Activated T-helper 2 cell treated with anti-CD3 and anti-CD28 coated beads, Interferon-gamma antibody, Interleukin-2, Interleukin-4, amounts not matched to agents 10 μg/mL and 5 μg/mL and 100 μg/mL, durations not matched to agents 14 hours and 24 hours and 36 hours (primary cell): Measurements from ENCODE around the gene EIF4G1. TPM values are rescaled to one million over a fixed set of nuclear protein-coding genes. Genes with fewer than 3 reads are reported as not detected.

ENCODE experiments used
- DNase-seq: peaks from one replicate; pipeline ENCODE4 v3.0.0; 2021; ENCODE audit warnings: low spot score
- H3K27ac Mint-ChIP-seq: one replicate; pipeline ENCODE4 v1.8.0; 2021; ENCODE audit warnings: mixed read lengths
- H3K27me3 Mint-ChIP-seq: one replicate; pipeline ENCODE4 v1.8.0; 2021; ENCODE audit warnings: low read depth, mixed read lengths
- H3K36me3 Mint-ChIP-seq: one replicate; pipeline ENCODE4 v1.8.0; 2021; ENCODE audit warnings: low read depth, mixed read lengths
- H3K4me1 Mint-ChIP-seq: one replicate; pipeline ENCODE4 v1.8.0; 2021; ENCODE audit warnings: low read depth, mixed read lengths
- H3K4me3 Mint-ChIP-seq: one replicate; pipeline ENCODE4 v1.8.0; 2021; ENCODE audit warnings: low read depth, mild to moderate bottlenecking, moderate library complexity, mixed read lengths
- H3K9me3 Mint-ChIP-seq: one replicate; pipeline ENCODE4 v1.8.0; 2021; ENCODE audit warnings: mixed read lengths
- intact Hi-C: fragments of 100-400 bp; cut with micrococcal nuclease; formaldehyde crosslinking; loops from one replicate; pipeline ENCODE4 v1.15.1; 2023
- total RNA-seq: library from RNA; stranded (reverse); gene quantifications from 2 replicates; pipeline ENCODE4 v1.2.3, GENCODE V29; 2022

EIF4G1 gene
- total RNA-seq, 1 donor from 2014 or later, result 628 TPM

DNA sequence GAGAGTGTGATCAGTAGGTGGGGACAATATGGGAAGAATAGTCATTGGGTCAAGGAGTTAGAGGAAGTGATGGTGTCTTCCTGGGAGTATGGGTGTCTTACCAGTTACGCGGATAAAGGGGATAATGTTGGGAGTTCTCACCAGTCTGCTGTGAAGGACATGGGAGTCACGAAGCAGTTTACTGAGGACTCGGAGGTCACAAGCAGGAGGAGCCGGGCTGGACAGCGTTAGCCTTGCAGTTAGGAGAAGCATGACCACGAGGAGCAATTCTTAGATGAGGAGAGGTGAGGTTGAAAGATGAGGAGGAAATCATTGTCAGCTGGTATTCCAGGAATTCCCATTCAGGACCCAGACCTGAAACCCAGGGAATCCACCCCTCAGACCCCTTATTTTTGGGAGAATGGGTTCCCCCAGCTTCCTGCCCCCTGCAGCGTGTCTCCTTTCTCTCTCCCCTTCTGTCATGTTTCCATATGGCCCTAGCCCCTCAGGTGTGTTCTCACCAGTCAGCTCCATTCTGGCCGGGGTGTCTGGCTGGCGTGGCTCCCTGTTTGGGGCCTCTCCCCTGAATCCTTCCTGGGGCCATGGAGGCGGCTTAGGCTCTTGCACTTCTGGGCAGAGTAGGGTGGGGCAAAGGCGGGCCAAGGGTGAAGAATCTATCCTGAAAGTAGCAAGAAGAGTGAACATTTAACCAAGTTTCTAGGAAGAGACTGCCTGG lies 61.5 kb downstream of the EIF4G1 start:
- Mint-ChIP-seq H3K27ac (no peak overlapping the region), H3K4me3 (no peak overlapping the region), H3K27me3 (peaks cover 49% of the 10 kb centered on the region), H3K9me3 (no peaks in the 10 kb centered on the region), H3K4me1 (peaks cover 9% of the 10 kb centered on the region), H3K36me3 (peaks cover 3% of the 10 kb centered on the region)
- intact Hi-C loops, result no loop called here
- no peak for DNase-seq

DNA sequence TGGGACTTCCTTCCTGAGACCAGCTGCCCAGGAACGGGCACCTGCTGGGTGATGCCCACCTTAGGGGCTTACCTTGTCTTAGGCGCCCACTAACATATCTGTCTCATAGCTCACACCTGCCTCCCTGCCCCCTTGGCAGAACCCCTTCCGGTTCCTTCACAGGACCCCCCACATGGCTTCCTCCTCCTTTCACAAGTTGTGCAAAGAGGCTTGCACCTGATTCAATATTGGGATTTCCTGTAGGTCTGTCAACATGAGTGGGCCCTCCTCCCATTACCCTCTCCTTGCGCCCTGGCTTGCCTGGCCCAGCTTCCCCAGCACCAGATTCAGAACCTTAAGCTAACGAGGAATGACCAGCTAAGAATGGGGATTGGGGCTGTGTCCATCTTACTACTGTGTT lies 63.0 kb downstream of the EIF4G1 start:
- peaks cover 6% of the 10 kb centered on the region for H3K4me1 Mint-ChIP-seq
- H3K27ac Mint-ChIP-seq, result no peak overlapping the region
- peaks cover 62% of the 10 kb centered on the region for H3K27me3 Mint-ChIP-seq
- no peak for DNase-seq
- H3K4me3 Mint-ChIP-seq, result no peak overlapping the region
- no peaks in the 10 kb centered on the region for H3K9me3 Mint-ChIP-seq
- no peaks in the 10 kb centered on the region for H3K36me3 Mint-ChIP-seq
- intact Hi-C loops, result no loop called here

DNA sequence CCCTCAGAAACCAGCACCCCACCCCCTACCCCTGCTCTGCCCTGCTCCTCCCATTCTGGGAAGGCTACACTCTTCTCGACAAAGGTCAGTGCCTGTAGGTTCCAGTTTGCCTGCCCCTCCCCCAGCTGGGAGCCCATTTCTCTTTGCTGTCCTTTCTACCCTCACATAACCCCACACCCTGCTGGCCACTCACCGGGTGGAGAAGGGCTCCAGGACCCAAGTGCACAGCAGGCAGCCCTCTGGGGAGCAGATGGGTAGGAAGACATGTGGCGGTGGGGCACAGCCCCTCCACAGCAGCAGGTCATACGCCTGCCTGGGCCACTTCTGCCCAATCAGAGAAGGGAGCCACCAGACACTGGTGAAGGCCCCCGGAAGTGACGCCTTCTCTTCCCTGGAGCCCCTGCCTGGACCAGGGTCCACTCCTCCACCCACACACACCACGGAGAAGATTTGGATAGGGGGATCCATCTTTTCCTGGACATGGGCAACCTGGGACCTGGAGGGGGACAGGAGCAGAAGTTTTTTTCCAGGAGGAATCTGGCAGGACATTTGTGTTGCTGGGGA lies 63.6 kb downstream of the EIF4G1 start, which contains the start of gene THPO:
Gene THPO (minus strand): TSS at position 326 of the 564 bp plus-strand sequence. CDS start 1,948 bp downstream, outside the sequence.
- DNase-seq, result no peak
- Mint-ChIP-seq H3K27ac (no peak within 1 kb of the TSS), H3K4me3 (peak within 1 kb of the TSS; percentile 58), H3K36me3 (no peaks in the 10 kb centered on the region), H3K9me3 (no peaks in the 10 kb centered on the region), H3K4me1 (peaks cover 6% of the 10 kb centered on the region), H3K27me3 (peaks cover 67% of the 10 kb centered on the region)
- intact Hi-C loops, result no loop called here

DNA sequence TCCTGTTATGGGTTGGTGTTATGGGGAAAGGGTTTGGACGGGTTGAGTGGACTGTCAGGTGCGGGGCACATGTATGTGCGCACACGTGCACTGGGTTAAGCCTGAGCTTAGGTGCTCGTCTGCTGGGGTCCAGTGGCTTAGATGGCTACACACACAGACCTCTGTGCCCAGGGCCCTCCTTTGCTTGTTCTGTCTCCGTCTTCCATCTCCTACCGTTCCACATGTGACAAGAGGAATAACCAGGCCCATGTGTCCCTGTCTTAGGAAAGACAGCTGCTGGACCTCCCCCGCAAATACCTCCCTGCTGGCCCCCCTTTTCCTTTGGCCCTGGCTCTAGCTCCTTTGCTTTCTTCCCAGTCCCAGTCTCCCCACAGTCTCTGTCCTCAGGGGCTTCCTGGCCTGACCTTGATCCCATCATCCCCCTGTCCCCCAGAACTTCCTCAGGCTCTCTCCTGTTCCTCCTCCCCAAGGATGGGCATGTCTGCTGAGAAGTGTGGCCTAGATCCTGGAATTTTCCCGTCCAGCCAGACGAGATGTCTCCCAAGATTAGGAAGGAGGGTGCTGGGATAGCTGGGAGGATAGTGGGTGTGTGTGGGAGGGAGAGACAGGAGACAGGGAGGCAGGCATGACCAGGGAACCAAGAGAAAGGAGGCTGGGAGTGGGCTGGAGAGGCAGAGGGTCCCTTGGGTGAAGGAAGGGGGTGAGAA lies 64.4 kb downstream of the EIF4G1 start:
- H3K4me3 Mint-ChIP-seq, result peak overlapping the region; percentile 58
- H3K4me1 Mint-ChIP-seq, result peaks cover 6% of the 10 kb centered on the region
- no peak overlapping the region for H3K27ac Mint-ChIP-seq
- H3K27me3 Mint-ChIP-seq, result peaks cover 66% of the 10 kb centered on the region
- H3K36me3 Mint-ChIP-seq, result no peaks in the 10 kb centered on the region
- H3K9me3 Mint-ChIP-seq, result no peaks in the 10 kb centered on the region
- intact Hi-C loops, result no loop called here
- no peak for DNase-seq

DNA sequence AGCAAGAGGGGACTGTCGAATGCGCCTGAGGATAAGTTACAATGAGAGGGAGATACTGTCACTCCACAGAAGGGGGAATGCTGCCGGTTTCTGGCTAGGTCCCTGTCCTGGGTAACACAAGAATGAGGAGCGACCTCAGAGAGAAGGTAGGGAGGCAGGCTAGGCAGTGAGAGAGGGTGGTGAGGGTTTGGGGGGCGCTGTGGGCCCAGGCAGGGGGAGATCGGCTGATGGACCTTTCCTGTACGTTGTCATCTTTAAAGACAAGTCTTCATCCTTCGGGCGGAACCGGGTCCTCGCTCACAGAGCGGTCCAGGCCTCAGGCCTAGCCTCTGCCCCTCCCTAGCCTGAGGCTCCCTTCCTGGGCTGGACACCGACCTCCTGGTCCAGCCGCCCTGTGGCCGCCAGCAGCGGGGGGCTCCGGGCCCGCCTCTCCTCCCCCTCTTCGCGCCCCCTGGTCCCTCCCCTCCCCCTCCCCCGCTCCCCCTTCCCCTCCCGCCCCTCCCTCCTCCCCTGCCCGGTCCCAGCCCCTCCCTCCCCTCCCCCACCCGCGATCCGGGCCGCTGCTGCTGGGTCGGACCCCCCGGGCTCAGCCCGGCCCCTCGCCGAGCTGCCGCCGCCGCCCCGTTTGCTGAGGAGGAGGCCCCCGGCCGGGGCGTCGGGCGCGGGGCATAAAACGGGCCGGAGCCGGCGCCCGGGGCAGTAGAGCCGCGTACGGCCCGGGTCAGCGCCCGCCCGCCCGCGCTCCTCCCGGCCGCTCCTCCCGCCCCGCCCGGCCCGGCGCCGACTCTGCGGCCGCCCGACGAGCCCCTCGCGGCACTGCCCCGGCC lies 65.2 kb downstream of the EIF4G1 start, which contains the start of gene CHRD:
Gene CHRD (plus strand): TSS at position 697 of the 827 bp plus-strand sequence. CDS start 265 bp downstream, outside the sequence.
- Mint-ChIP-seq H3K27ac (no peak within 1 kb of the TSS), H3K36me3 (no peaks in the 10 kb centered on the region), H3K4me3 (peak within 1 kb of the TSS; percentile 58), H3K9me3 (no peaks in the 10 kb centered on the region), H3K4me1 (peaks cover 6% of the 10 kb centered on the region), H3K27me3 (peaks cover 63% of the 10 kb centered on the region)
- intact Hi-C loops, result no loop called here
- DNase-seq, result no peak

DNA sequence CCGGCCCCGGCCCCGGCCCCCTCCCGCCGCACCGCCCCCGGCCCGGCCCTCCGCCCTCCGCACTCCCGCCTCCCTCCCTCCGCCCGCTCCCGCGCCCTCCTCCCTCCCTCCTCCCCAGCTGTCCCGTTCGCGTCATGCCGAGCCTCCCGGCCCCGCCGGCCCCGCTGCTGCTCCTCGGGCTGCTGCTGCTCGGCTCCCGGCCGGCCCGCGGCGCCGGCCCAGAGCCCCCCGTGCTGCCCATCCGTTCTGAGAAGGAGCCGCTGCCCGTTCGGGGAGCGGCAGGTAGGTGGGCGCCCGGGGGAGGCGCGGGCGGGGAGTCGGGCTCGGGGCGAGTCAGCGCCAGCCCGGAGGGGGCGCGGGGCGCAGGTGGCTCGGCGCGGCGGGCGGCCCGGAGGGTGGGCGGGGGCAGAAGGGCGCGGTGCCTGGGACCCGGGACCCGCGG lies 65.8 kb downstream of the EIF4G1 start:
- H3K4me3 Mint-ChIP-seq, result no peak overlapping the region
- DNase-seq, result no peak
- intact Hi-C loops, result no loop called here
- peaks cover 6% of the 10 kb centered on the region for H3K4me1 Mint-ChIP-seq
- H3K27ac Mint-ChIP-seq, result no peak overlapping the region
- no peaks in the 10 kb centered on the region for H3K36me3 Mint-ChIP-seq
- H3K27me3 Mint-ChIP-seq, result peaks cover 63% of the 10 kb centered on the region
- H3K9me3 Mint-ChIP-seq, result no peaks in the 10 kb centered on the region

DNA sequence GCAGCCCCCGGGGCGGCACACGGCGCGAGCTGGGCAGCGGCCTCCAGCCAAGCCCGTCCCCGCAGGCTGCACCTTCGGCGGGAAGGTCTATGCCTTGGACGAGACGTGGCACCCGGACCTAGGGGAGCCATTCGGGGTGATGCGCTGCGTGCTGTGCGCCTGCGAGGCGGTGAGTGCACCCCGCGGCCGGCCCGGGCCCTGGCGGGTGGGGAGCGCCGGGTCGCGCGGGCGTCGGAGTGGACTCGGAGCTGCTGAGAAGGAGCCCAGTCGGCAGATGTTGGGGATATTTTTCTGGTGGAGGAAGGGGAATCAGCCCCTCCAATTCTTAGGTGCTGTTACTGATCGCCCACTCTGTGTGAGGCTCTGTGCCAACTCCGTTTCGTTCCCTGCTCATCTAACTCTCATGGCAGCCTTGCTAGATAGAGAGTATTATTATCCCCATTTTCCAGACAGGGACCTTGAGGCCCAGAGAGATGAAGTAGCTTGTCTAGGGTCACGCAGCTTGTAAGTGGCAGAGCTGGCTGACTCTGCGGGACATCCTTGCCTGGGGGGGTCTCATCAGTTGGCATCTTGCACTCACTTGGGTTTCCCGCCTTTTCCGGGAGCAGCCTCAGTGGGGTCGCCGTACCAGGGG lies 66.3 kb downstream of the EIF4G1 start:
- no peak overlapping the region for H3K4me3 Mint-ChIP-seq
- H3K4me1 Mint-ChIP-seq, result peaks cover 6% of the 10 kb centered on the region
- H3K9me3 Mint-ChIP-seq, result no peaks in the 10 kb centered on the region
- no peak for DNase-seq
- H3K27ac Mint-ChIP-seq, result no peak overlapping the region
- H3K36me3 Mint-ChIP-seq, result no peaks in the 10 kb centered on the region
- intact Hi-C loops, result no loop called here
- H3K27me3 Mint-ChIP-seq, result peaks cover 57% of the 10 kb centered on the region

DNA sequence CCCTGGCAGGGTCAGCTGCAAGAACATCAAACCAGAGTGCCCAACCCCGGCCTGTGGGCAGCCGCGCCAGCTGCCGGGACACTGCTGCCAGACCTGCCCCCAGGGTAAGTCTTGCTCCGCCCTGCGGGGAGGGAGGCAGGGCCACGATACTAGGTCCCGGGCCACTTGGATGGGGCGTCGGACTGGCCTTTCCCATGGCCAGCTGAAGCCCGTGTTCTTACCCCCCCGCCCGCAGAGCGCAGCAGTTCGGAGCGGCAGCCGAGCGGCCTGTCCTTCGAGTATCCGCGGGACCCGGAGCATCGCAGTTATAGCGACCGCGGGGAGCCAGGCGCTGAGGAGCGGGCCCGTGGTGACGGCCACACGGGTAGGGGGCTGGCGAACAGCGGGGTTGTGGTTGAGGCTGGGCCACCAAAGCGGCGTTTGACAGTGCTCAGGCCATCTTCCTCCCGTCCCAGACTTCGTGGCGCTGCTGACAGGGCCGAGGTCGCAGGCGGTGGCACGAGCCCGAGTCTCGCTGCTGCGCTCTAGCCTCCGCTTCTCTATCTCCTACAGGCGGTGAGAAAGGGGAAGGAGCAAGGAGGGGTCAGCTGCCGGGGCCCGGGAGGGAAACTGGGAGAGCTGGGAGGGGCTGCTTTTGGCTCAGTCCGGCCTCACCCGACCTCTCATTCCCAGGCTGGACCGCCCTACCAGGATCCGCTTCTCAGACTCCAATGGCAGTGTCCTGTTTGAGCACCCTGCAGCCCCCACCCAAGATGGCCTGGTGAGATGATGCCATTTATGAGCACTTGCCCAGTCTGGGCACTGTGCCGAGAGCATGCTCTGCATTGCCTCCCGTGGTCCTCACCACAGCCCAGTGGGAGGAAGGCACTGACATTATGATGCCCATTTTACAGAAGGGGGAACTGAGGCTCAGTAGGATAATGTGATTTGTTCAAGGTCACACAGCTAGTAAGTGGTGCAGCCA lies 67.1 kb downstream of the EIF4G1 start:
- no peak for DNase-seq
- Mint-ChIP-seq H3K27me3 (peaks cover 53% of the 10 kb centered on the region), H3K27ac (no peak overlapping the region), H3K4me3 (no peak overlapping the region), H3K9me3 (no peaks in the 10 kb centered on the region), H3K4me1 (peaks cover 6% of the 10 kb centered on the region), H3K36me3 (no peaks in the 10 kb centered on the region)
- intact Hi-C loops, result no loop called here

DNA sequence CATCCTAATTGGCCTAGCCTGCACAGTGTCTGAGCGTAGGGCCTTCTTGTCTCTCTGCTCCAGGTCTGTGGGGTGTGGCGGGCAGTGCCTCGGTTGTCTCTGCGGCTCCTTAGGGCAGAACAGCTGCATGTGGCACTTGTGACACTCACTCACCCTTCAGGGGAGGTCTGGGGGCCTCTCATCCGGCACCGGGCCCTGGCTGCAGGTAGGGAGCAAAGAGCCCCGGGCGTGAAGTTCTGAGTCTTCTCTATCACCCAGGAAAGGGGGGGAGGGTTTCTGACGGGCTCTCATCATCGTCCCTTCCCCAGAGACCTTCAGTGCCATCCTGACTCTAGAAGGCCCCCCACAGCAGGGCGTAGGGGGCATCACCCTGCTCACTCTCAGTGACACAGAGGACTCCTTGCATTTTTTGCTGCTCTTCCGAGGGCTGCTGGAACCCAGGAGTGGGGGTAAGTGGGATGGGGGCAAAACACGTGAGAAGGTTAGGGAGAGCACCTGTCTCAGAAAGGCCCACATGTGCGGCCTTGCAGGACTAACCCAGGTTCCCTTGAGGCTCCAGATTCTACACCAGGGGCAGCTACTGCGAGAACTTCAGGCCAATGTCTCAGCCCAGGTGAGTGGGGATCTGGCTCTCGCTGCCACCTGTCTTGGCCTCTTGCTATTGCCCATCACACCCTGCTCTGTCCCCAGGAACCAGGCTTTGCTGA lies 68.1 kb downstream of the EIF4G1 start:
- H3K4me1 Mint-ChIP-seq, result peaks cover 6% of the 10 kb centered on the region
- H3K27me3 Mint-ChIP-seq, result peaks cover 45% of the 10 kb centered on the region

DNA sequence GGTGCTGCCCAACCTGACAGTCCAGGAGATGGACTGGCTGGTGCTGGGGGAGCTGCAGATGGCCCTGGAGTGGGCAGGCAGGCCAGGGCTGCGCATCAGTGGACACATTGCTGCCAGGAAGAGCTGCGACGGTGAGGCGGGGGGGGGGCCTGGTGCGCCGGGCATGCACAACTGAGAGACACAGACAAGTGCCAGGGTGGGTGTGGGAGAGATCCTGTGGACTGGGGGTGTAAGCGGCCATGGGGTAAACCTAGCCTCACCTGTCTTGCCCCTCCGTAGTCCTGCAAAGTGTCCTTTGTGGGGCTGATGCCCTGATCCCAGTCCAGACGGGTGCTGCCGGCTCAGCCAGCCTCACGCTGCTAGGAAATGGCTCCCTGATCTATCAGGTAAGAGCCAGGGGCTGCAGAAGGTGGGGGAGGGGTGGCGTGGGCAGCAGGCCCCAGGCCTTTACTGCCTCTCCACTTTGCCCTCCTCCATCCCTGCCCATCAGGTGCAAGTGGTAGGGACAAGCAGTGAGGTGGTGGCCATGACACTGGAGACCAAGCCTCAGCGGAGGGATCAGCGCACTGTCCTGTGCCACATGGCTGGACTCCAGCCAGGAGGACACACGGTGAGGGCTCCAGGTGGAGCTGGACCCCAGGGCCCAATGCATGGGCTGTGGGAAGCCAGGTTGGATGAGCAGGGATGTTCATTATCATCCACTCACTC lies 68.8 kb downstream of the EIF4G1 start:
- Mint-ChIP-seq H3K27me3 (peaks cover 39% of the 10 kb centered on the region), H3K9me3 (no peaks in the 10 kb centered on the region), H3K4me1 (peaks cover 6% of the 10 kb centered on the region), H3K27ac (no peak overlapping the region), H3K36me3 (no peaks in the 10 kb centered on the region), H3K4me3 (no peak overlapping the region)
- intact Hi-C loops, result no loop called here
- no peak for DNase-seq

More for the DNA sequence above, 68.1 kb downstream of the EIF4G1 start:
- Mint-ChIP-seq H3K36me3 (no peaks in the 10 kb centered on the region), H3K4me3 (no peak overlapping the region), H3K27ac (no peak overlapping the region), H3K9me3 (no peaks in the 10 kb centered on the region)
- intact Hi-C loops, result no loop called here
- DNase-seq, result no peak
